SK-N-SH (cell line): ENCODE results near the gene TDRD1. TPM values are rescaled to one million over a fixed set of nuclear protein-coding genes. Genes with fewer than 3 reads are reported as not detected.
A peak's percentile ranks its signal among the peaks of the same experiment; 100 is the strongest.

ENCODE experiments used
- CTCF ChIA-PET: fragments of 300-600, 350-600 bp; formaldehyde crosslinking; extraction: SDS; loops from one replicate; lab custom pipeline; 2021; lab: Yijun Ruan, JAX
- POLR2A ChIA-PET: fragments of 350-600 bp; sonication (Branson Sonifier 250); formaldehyde crosslinking; extraction: SDS; loops from one replicate; lab custom pipeline; 2020; ENCODE audit warnings: antibody characterized with exemption, inconsistent platforms; lab: Yijun Ruan, JAX
- DNase-seq: peaks from one replicate; pipeline ENCODE4 v3.0.0; 2012
- H2AFZ ChIP-seq: fragments of 200-600 bp; sonication (generic); 2 replicates; pipeline ENCODE4 v1.8.1; 2016; ENCODE audit warnings: antibody characterized with exemption, mild to moderate bottlenecking, low read depth
- H3F3A ChIP-seq: fragments of 200-600 bp; sonication (generic); replicated peaks from 2 replicates; pipeline ENCODE3; 2016; ENCODE audit warnings: antibody characterized with exemption, mild to moderate bottlenecking; ENCODE audit not compliant: insufficient read depth
- H3K27ac ChIP-seq, 2 experiments: fragments of 200-500 bp in 1 of 2; fragments of 200-600 bp in 1 of 2; sonication (Bioruptor generic) in 1 of 2; sonication (generic), shearing (Covaris generic) in 1 of 2; 2 replicates each; pipeline versions ENCODE4 v1.5.1 to v1.6.1; 2014 to 2016; ENCODE audit warnings: low read depth in 2 of 2, inconsistent platforms in 1 of 2, low read length in 1 of 2, mild to moderate bottlenecking in 1 of 2, mixed read lengths in 1 of 2
- H3K27me3 ChIP-seq: fragments of 200-600 bp; sonication (generic), shearing (Covaris generic); 2 replicates; pipeline ENCODE4 v1.6.1; 2016; ENCODE audit warnings: mixed run types; ENCODE audit not compliant: insufficient read depth
- H3K36me3 ChIP-seq, 2 experiments: fragments of 200-500 bp in 1 of 2; fragments of 200-600 bp in 1 of 2; sonication (Bioruptor generic) in 1 of 2; sonication (generic) in 1 of 2; replicated peaks in 1 of 2; 2 replicates each; pipeline versions ENCODE3 to v1.5.1; 2014 to 2016; ENCODE audit warnings: low read length in 1 of 2, mild to moderate bottlenecking in 1 of 2; ENCODE audit not compliant: insufficient read depth in 2 of 2, control insufficient read depth in 1 of 2
- H3K4me1 ChIP-seq, 2 experiments: fragments of 200-500 bp in 1 of 2; fragments of 200-600 bp in 1 of 2; sonication (Bioruptor generic) in 1 of 2; sonication (generic), shearing (Covaris generic) in 1 of 2; 2 replicates each; pipeline versions ENCODE4 v1.5.1 to v1.6.1; 2014 to 2016; ENCODE audit warnings: low read depth in 1 of 2, low read length in 1 of 2, mixed run types in 1 of 2; ENCODE audit not compliant: insufficient read depth in 2 of 2, control insufficient read depth in 1 of 2
- H3K4me2 ChIP-seq: fragments of 200-600 bp; sonication (generic), shearing (Covaris generic); 2 replicates; pipeline ENCODE4 v1.6.1; 2017; ENCODE audit warnings: mixed run types
- H3K4me3 ChIP-seq, 2 experiments: fragments of 200-500 bp in 1 of 2; fragments of 200-600 bp in 1 of 2; sonication (Bioruptor generic) in 1 of 2; sonication (generic), shearing (Covaris generic) in 1 of 2; 2 replicates each; pipeline versions ENCODE4 v1.5.1 to v1.8.1; 2014 to 2016; ENCODE audit warnings: low read depth in 2 of 2, inconsistent platforms in 1 of 2, low read length in 1 of 2, mild to moderate bottlenecking in 1 of 2, mixed read lengths in 1 of 2, moderate library complexity in 1 of 2
- H3K79me2 ChIP-seq: fragments of 200-600 bp; sonication (generic); 2 replicates; pipeline ENCODE4 v1.8.1; 2017; ENCODE audit warnings: mild to moderate bottlenecking; ENCODE audit not compliant: insufficient read depth
- H3K9ac ChIP-seq: fragments of 200-600 bp; sonication (generic); 2 replicates; pipeline ENCODE4 v1.6.1; 2017; ENCODE audit warnings: mixed run types
- H3K9me2 ChIP-seq: fragments of 200-600 bp; sonication (generic); 2 replicates; pipeline ENCODE4 v1.6.1; 2017; ENCODE audit warnings: mixed run types
- H3K9me3 ChIP-seq: fragments of 200-600 bp; sonication (generic); 2 replicates; pipeline ENCODE4 v1.6.1; 2017; ENCODE audit warnings: mixed run types, mild to moderate bottlenecking, moderate library complexity
- H4K20me1 ChIP-seq: fragments of 200-600 bp; sonication (generic); 2 replicates; pipeline ENCODE4 v1.6.1; 2017; ENCODE audit warnings: mild to moderate bottlenecking, mixed run types; ENCODE audit not compliant: insufficient read depth
- CHD2 ChIP-seq: fragments of 150-350 bp; IDR thresholded peaks from 2 replicates; pipeline ENCODE4 v1.6.1; 2018; ENCODE audit warnings: low read length; ENCODE audit not compliant: partially characterized antibody
- ELF1 ChIP-seq: IDR thresholded peaks from 2 replicates; pipeline ENCODE4 v1.4.0; 2012
- EZH2phosphoT487 ChIP-seq: fragments of 200-600 bp; sonication (generic); IDR thresholded peaks from 2 replicates; pipeline ENCODE4 v1.6.1; 2017; ENCODE audit warnings: low read depth, mixed run types, mild to moderate bottlenecking, antibody characterized with exemption, moderate library complexity, borderline replicate concordance
- FOSL2 ChIP-seq: IDR thresholded peaks from 2 replicates; pipeline ENCODE4 v1.4.0; 2012; ENCODE audit warnings: low read depth, mild to moderate bottlenecking, moderate library complexity, borderline replicate concordance
- GABPA ChIP-seq: IDR thresholded peaks from 2 replicates; pipeline ENCODE4 v1.4.0; 2012; ENCODE audit warnings: low read depth, mild to moderate bottlenecking
- JUND ChIP-seq: IDR thresholded peaks from 2 replicates; pipeline ENCODE4 v1.4.0; 2012
- RXRA ChIP-seq: IDR thresholded peaks from 2 replicates; pipeline ENCODE4 v1.4.0; 2012; ENCODE audit warnings: low read depth, mild to moderate bottlenecking, borderline replicate concordance
- TEAD4 ChIP-seq: IDR thresholded peaks from 2 replicates; pipeline ENCODE4 v1.4.0; 2012; ENCODE audit warnings: mild to moderate bottlenecking, borderline replicate concordance; ENCODE audit not compliant: insufficient read depth
- whole genome bisulfite sequencing: methylation state at CpG from one replicate; pipeline ENCODE4 v1.1.6; 2017; ENCODE audit warnings: low lambda C conversion rate; 5-methylcytosine and 5-hydroxymethylcytosine counted together
- polyA plus RNA-seq, 3 experiments: library from polyadenylated mRNA; depleted of rRNA; stranded (reverse); fragments of >200 nt; gene quantifications; 2 replicates each; pipeline ENCODE4 v1.2.3, GENCODE V29; 2012
- TF ChIP-seq, protein P1 (sequence below): IDR thresholded peaks from 2 replicates; pipeline ENCODE4 v1.4.0; 2012; ENCODE audit warnings: low read depth, borderline replicate concordance
- TF ChIP-seq, protein P2 (sequence below): fragments of 150-350 bp; IDR thresholded peaks from 2 replicates; pipeline ENCODE4 v1.6.1; 2016; ENCODE audit warnings: mild to moderate bottlenecking, low read depth, low read length
- TF ChIP-seq, protein P3 (sequence below): fragments of 150-350 bp; IDR thresholded peaks from 2 replicates; pipeline ENCODE4 v1.6.1; 2017; ENCODE audit warnings: antibody characterized with exemption, low read length, low read depth, borderline replicate concordance

The TDRD1 gene
- polyA plus RNA-seq, 1 of the 3 experiments (the other 2 are of a cell fraction) = not detected

DNA sequence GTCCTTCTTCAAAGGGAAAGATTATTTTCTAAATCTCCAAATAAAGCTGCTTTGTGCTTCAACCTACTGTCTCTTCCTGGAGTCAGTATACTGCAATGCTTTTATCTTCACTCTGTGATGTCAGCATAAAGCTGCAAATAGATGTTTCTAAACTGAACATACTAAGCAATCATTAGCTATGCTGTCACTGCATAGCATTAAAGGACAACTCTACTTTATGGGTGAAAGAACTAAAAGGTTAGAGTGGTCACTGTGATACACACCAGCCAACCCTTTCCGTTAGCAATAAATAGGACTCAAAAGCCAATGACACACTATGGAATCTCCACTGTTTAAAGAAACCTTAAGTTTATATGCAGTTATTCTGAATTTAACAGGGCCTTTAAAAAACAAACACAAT lies 6.9 kb upstream of the TDRD1 start:
- no peak for TF ChIP-seq JUND
- no peak for TF ChIP-seq TEAD4
- H3K9me2 ChIP-seq = no peaks in the 10 kb centered on the region
- CTCF ChIA-PET = no interaction called here
- no peak for DNase-seq
- no peak overlapping the region for H2AFZ ChIP-seq
- WGBS = 44% methylated on average over 1 of the region's 1 CpG
- POLR2A ChIA-PET = no interaction called here
- H3K79me2 ChIP-seq = peaks cover 61% of the 10 kb centered on the region; the same call in 1 of the 2 replicates
- H3F3A ChIP-seq = peaks cover 3% of the 10 kb centered on the region
- peak overlapping the region in 1 of 2 experiments; percentile 91; a peak in 1 of 4 replicates for H3K4me3 ChIP-seq
- no peaks in the 10 kb centered on the region for H3K27me3 ChIP-seq
- no peak overlapping the region for H3K9ac ChIP-seq
- peaks cover 0 to 8% of the 10 kb centered on the region in 2 experiments for H3K36me3 ChIP-seq
- H3K9me3 ChIP-seq = no peaks in the 10 kb centered on the region
- H3K27ac ChIP-seq = 0 out of 4 replicates have a peak overlapping the region, but pooled peaks of 1 of the 2 experiments have one; percentile 20
- H3K4me2 ChIP-seq = peak overlapping the region; percentile 89; the same call in 1 of the 2 replicates
- peaks cover 0 to 4% of the 10 kb centered on the region in 2 experiments; a peak in 2 of 4 replicates for H3K4me1 ChIP-seq
- H4K20me1 ChIP-seq = no peaks in the 10 kb centered on the region

DNA sequence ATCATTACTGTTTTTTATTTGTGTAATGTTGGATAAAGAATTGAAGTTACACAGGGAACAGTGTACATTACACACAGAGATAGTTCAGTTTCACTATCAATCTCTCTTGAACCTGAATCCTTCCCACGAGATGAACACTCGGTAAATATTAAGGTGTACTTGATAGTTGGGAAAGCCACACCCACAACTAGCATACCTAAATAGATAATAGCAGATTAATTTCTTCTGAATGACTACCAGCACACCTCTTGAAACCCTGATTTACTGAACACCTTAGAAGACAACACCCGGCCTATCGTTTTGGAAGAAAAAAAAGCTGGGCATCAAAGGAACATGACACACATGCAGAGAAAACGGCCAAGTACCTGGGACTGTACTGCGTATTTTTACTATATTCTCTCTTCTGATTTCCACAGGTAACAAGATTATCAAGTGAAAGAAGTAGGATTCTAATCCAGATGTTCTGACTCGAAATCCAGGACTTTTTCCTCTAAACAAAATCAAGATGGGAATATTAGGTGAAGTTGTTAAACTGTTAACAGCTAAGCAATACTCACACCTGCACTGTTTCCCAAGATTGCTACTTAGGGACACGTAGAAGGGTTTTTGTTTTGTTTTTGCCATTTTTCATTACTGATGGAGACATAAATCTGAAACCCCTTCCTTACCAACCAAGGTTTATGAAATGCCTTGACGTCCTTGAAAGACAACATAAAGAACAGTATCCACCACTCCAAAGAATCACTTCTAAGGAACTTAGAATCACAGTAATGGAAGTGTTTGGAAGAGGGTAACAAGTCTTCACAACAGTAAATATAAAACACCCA lies 6.2 kb upstream of the TDRD1 start:
- Histone ChIP-seq H3F3A (peaks cover 3% of the 10 kb centered on the region), H3K27ac (no peak overlapping the region; a peak in 1 of 4 replicates)
- TF ChIP-seq, protein P1, sequence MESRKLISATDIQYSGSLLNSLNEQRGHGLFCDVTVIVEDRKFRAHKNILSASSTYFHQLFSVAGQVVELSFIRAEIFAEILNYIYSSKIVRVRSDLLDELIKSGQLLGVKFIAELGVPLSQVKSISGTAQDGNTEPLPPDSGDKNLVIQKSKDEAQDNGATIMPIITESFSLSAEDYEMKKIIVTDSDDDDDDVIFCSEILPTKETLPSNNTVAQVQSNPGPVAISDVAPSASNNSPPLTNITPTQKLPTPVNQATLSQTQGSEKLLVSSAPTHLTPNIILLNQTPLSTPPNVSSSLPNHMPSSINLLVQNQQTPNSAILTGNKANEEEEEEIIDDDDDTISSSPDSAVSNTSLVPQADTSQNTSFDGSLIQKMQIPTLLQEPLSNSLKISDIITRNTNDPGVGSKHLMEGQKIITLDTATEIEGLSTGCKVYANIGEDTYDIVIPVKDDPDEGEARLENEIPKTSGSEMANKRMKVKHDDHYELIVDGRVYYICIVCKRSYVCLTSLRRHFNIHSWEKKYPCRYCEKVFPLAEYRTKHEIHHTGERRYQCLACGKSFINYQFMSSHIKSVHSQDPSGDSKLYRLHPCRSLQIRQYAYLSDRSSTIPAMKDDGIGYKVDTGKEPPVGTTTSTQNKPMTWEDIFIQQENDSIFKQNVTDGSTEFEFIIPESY = no peak
- TF ChIP-seq JUND (no peak), GABPA (no peak), FOSL2 (no peak), ELF1 (no peak), CHD2 (no peak), EZH2phosphoT487 (no peak), RXRA (no peak)
- TF ChIP-seq, protein P2, sequence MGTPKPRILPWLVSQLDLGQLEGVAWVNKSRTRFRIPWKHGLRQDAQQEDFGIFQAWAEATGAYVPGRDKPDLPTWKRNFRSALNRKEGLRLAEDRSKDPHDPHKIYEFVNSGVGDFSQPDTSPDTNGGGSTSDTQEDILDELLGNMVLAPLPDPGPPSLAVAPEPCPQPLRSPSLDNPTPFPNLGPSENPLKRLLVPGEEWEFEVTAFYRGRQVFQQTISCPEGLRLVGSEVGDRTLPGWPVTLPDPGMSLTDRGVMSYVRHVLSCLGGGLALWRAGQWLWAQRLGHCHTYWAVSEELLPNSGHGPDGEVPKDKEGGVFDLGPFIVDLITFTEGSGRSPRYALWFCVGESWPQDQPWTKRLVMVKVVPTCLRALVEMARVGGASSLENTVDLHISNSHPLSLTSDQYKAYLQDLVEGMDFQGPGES = no peak
- TF ChIP-seq, protein P3, sequence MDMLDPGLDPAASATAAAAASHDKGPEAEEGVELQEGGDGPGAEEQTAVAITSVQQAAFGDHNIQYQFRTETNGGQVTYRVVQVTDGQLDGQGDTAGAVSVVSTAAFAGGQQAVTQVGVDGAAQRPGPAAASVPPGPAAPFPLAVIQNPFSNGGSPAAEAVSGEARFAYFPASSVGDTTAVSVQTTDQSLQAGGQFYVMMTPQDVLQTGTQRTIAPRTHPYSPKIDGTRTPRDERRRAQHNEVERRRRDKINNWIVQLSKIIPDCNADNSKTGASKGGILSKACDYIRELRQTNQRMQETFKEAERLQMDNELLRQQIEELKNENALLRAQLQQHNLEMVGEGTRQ = no peak
- TF ChIP-seq, all 33 proteins: peak for 0
- no peak for DNase-seq
- no peaks in the 10 kb centered on the region for H3K9me3 ChIP-seq
- peak overlapping the region; percentile 99 for H2AFZ ChIP-seq
- H3K4me2 ChIP-seq = peak overlapping the region; percentile 89
- peak overlapping the region; percentile 91 to 99 for H3K4me3 ChIP-seq
- no peaks in the 10 kb centered on the region for H4K20me1 ChIP-seq
- peaks cover 56% of the 10 kb centered on the region; the same call in 1 of the 2 replicates for H3K79me2 ChIP-seq
- H3K36me3 ChIP-seq = peaks cover 0 to 8% of the 10 kb centered on the region in 2 experiments
- ChIA-PET POLR2A (no interaction called here), CTCF (interaction anchor here (1.0 kb wide), 1 partner anchor 131 kb away, joined by 3 read pairs; no protein-coding TSS in a partner anchor)
- H3K9me2 ChIP-seq = no peaks in the 10 kb centered on the region
- peaks cover 0 to 4% of the 10 kb centered on the region in 2 experiments; a peak in 2 of 4 replicates for H3K4me1 ChIP-seq
- H3K9ac ChIP-seq = peak overlapping the region; percentile 91
- H3K27me3 ChIP-seq = no peaks in the 10 kb centered on the region
- 74% methylated on average over 9 of the region's 9 CpGs for WGBS
